Stomach (tissue), 4 donors: ENCODE results near the gene RNF208.

Source experiments
- EP300 ChIP-seq: sonication (generic); formaldehyde crosslinking; IDR thresholded peaks from one replicate; pipeline ENCODE4 v1.6.1; 2017; ENCODE audit warnings: antibody characterized with exemption
- POLR2AphosphoS5 ChIP-seq, 3 donors: sonication (generic); formaldehyde crosslinking; IDR thresholded peaks; one replicate each; pipeline ENCODE4 v1.6.1; 2016; ENCODE audit warnings: antibody characterized with exemption in 3 of 3
- TF ChIP-seq, protein P1 (sequence below), 7 experiments: fragments of 450-650 bp in 4 of 7; fragments of 200-600 bp in 3 of 7; sonication (generic) in 3 of 7; IDR thresholded peaks; one replicate each; pipeline ENCODE4 v1.5.1; 2016 to 2019; ENCODE audit warnings: antibody characterized with exemption in 7 of 7, control low read depth in 2 of 7, mild to moderate bottlenecking in 1 of 7

DNA sequence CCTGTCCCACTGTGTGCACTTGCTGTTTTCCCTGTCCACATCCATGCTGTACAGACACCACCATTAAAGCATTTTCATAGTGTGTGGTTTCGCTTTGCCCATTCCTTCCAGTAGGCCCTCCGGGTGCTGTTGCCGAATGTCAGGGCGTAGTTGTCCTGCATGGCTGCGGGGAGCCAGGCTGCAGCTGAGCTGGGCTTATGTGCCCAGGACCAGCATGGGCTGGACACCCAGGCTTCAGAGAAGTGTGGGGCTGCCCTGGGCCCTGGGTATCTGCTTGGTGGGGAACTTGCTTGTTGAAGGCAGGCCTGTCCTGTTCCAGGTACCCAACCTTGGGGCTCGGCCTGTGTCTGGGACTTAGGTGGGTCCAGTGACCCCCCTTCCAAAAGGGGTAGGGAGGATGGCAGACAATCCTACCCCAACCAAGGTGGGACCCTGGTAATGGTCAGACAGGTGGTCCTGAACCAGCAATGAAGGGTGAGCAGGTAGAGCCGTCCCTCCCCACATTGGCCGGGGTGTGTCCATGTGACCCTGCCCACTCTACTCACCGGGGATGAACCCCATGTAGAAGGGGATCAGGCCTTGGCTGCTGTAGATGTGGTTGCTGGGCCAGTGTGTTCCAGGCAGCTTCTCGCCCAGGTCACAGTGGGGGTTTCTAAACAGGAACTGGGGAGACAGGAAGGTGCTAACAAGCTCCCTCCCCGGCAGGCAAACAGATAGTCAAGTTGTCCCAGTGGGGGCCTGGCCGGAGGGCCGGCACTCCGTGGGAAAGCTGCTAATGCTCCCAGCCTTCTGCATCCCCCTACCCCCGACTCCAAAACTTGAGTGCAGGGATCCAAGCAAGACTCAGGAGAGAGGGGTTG is 21.8 kb upstream of the RNF208 start:
- TF ChIP-seq, protein P1, sequence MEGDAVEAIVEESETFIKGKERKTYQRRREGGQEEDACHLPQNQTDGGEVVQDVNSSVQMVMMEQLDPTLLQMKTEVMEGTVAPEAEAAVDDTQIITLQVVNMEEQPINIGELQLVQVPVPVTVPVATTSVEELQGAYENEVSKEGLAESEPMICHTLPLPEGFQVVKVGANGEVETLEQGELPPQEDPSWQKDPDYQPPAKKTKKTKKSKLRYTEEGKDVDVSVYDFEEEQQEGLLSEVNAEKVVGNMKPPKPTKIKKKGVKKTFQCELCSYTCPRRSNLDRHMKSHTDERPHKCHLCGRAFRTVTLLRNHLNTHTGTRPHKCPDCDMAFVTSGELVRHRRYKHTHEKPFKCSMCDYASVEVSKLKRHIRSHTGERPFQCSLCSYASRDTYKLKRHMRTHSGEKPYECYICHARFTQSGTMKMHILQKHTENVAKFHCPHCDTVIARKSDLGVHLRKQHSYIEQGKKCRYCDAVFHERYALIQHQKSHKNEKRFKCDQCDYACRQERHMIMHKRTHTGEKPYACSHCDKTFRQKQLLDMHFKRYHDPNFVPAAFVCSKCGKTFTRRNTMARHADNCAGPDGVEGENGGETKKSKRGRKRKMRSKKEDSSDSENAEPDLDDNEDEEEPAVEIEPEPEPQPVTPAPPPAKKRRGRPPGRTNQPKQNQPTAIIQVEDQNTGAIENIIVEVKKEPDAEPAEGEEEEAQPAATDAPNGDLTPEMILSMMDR (IDR thresholded peaks at IDR 0.05) = no peak
- TF ChIP-seq POLR2AphosphoS5 (IDR thresholded peaks at IDR 0.05) (peak in 2 of 3 donors; percentile 21 to 34), EP300 (no peak)
